Panc1 (cell line): ENCODE measurements around the gene SLC35E3. TPM values are rescaled to one million over a fixed set of nuclear protein-coding genes. Genes with fewer than 3 reads are reported as not detected.

ENCODE experiments used
- ATAC-seq: fragments of 200-7000 bp; cut with Tn5 transposase; 2 replicates; pipeline ENCODE4 v1.9.1; 2020; ENCODE audit warnings: mild to moderate bottlenecking, moderate library complexity
- BruUV-seq: library from RNA; stranded (reverse); fragments of 400-500 nt; replicated peaks from 2 replicates; lab custom pipeline; 2021; lab: Mats Ljungman, UMichigan
- CTCF ChIA-PET: fragments of 300-600 bp; sonication (Branson Sonifier 250); formaldehyde crosslinking; loops from one replicate; lab custom pipeline; 2022; ENCODE audit warnings: antibody characterized with exemption; lab: Charles Lee
- POLR2A ChIA-PET: fragments of 300-600 bp; sonication (Branson Sonifier 250); formaldehyde crosslinking; loops from one replicate; lab custom pipeline; 2022; ENCODE audit warnings: antibody characterized with exemption; lab: Charles Lee
- DNase-seq: peaks from one replicate; pipeline ENCODE4 v3.0.0-alpha.2; 2010; ENCODE audit warnings: low read depth, low spot score
- H3K27ac ChIP-seq: 2 replicates; pipeline ENCODE4 v1.5.1; 2011; ENCODE audit warnings: mild to moderate bottlenecking, low read length, inconsistent platforms
- H3K27me3 ChIP-seq: fragments of 200-500 bp; sonication (Bioruptor generic); 2 replicates; pipeline ENCODE4 v1.6.0; 2014; ENCODE audit warnings: low read length, inconsistent platforms; ENCODE audit not compliant: control insufficient read depth, insufficient read depth
- H3K36me3 ChIP-seq: fragments of 200-500 bp; sonication (Bioruptor generic); 2 replicates; pipeline ENCODE4 v1.5.1; 2014; ENCODE audit warnings: inconsistent platforms, mild to moderate bottlenecking, low read length, moderate library complexity; ENCODE audit not compliant: control insufficient read depth, insufficient read depth
- H3K4me1 ChIP-seq: 2 replicates; pipeline ENCODE4 v1.5.1; 2011; ENCODE audit warnings: inconsistent platforms, mild to moderate bottlenecking, low read length, moderate library complexity; ENCODE audit not compliant: control insufficient read depth, insufficient read depth
- H3K4me3 ChIP-seq, 2 experiments: 2 replicates each; pipeline ENCODE4 v1.5.1; 2011 to 2012; ENCODE audit warnings: low read depth in 2 of 2, low read length in 2 of 2, mild to moderate bottlenecking in 2 of 2, inconsistent platforms in 1 of 2, moderate library complexity in 1 of 2
- H3K9me3 ChIP-seq: fragments of 200-500 bp; sonication (Bioruptor generic); 2 replicates; pipeline ENCODE4 v1.5.1; 2014; ENCODE audit warnings: low read depth, mild to moderate bottlenecking, inconsistent platforms, low read length, moderate library complexity; ENCODE audit not compliant: control insufficient read depth, insufficient read depth
- POLR2AphosphoS5 ChIP-seq: IDR thresholded peaks from 2 replicates; pipeline ENCODE4 v1.6.1; 2012; ENCODE audit warnings: mild to moderate bottlenecking, low read depth, low read length, moderate library complexity
- SIN3A ChIP-seq: IDR thresholded peaks from 2 replicates; pipeline ENCODE4 v1.6.1; 2012; ENCODE audit warnings: low read depth, mild to moderate bottlenecking, low read length, moderate library complexity, borderline replicate concordance; ENCODE audit not compliant: insufficient read depth
- TCF7L2 ChIP-seq: IDR thresholded peaks from 2 replicates; pipeline ENCODE4 v1.6.1; 2011; ENCODE audit warnings: mild to moderate bottlenecking, low read depth, low read length, inconsistent platforms
- in situ Hi-C: cut with HindIII; loops from 2 replicates; pipeline ENCODE4 v1.10.0; 2016; ENCODE audit warnings: low sequenced_read_pairs, low pct_unique_long_range_greater_than_20kb
- intact Hi-C: fragments of 100-400 bp; cut with micrococcal nuclease; formaldehyde crosslinking; loops from one replicate; pipeline ENCODE4 v1.10.0; 2022; ENCODE audit not compliant: unreplicated experiment
- total RNA-seq: library from RNA; stranded (reverse); gene quantifications from one replicate; pipeline ENCODE4 v1.2.1, GENCODE V29; 2021; ENCODE audit not compliant: unreplicated experiment
- TF ChIP-seq, protein P1 (sequence below), 2 experiments: IDR thresholded peaks; 2 replicates each; pipeline ENCODE4 v1.6.1; 2011 to 2012; ENCODE audit warnings: low read depth in 2 of 2, control low read depth in 1 of 2, low read length in 1 of 2, mild to moderate bottlenecking in 1 of 2, moderate library complexity in 1 of 2; ENCODE audit not compliant: insufficient read depth in 1 of 2
- TF ChIP-seq, protein P2 (sequence below): fragments of 450-650 bp; IDR thresholded peaks from 2 replicates; pipeline ENCODE4 v1.5.1; 2017; ENCODE audit warnings: mild to moderate bottlenecking

The SLC35E3 gene
- total RNA-seq, 1 experiment from 2014 or later, result 15.9 TPM

DNA sequence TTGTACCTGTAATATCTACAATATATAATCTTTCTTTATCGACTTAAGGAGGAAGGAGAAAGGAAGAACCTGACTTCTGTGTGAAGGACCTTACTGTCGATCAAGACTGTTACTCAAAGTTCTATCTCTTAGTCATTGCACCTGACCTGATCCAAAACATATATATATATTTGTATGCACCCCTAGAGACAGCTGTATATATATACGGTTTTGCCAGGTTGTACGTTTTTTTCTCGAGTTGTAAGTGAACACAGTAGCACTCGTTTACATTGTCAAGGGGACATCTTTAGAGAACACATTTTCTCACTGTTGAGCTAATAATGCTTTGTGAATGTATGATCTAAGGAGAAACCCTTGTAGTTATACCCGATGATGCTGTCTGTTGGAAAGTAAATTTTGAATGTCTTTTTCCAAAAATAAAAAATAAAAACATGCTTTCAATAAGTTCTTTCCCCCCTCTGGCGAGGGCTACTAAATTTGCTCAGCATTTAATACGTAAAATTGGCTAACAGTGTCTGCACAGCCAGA lies 536 bp upstream of the SLC35E3 start:
- Histone ChIP-seq H3K27me3 (no peaks in the 10 kb centered on the region), H3K27ac (peak overlapping the region; percentile 97), H3K36me3 (peaks cover 11% of the 10 kb centered on the region), H3K9me3 (no peaks in the 10 kb centered on the region), H3K4me3 (peak overlapping the region; percentile 75 to 98), H3K4me1 (peaks cover 8% of the 10 kb centered on the region; the same call in 1 of the 2 replicates)
- CTCF ChIA-PET, result no interaction called here
- in situ Hi-C loops, result no loop called here
- no peak for DNase-seq
- POLR2A ChIA-PET, result interaction anchor here (0.5 to 0.6 kb wide), 2 partner anchors 46 to 108 kb away, joined by 3 to 11 read pairs; no protein-coding TSS in a partner anchor
- intact Hi-C loops, result no loop called here
- ATAC-seq, result no peak
- BruUV-seq, result no TSS peak
- TF ChIP-seq, protein P1, sequence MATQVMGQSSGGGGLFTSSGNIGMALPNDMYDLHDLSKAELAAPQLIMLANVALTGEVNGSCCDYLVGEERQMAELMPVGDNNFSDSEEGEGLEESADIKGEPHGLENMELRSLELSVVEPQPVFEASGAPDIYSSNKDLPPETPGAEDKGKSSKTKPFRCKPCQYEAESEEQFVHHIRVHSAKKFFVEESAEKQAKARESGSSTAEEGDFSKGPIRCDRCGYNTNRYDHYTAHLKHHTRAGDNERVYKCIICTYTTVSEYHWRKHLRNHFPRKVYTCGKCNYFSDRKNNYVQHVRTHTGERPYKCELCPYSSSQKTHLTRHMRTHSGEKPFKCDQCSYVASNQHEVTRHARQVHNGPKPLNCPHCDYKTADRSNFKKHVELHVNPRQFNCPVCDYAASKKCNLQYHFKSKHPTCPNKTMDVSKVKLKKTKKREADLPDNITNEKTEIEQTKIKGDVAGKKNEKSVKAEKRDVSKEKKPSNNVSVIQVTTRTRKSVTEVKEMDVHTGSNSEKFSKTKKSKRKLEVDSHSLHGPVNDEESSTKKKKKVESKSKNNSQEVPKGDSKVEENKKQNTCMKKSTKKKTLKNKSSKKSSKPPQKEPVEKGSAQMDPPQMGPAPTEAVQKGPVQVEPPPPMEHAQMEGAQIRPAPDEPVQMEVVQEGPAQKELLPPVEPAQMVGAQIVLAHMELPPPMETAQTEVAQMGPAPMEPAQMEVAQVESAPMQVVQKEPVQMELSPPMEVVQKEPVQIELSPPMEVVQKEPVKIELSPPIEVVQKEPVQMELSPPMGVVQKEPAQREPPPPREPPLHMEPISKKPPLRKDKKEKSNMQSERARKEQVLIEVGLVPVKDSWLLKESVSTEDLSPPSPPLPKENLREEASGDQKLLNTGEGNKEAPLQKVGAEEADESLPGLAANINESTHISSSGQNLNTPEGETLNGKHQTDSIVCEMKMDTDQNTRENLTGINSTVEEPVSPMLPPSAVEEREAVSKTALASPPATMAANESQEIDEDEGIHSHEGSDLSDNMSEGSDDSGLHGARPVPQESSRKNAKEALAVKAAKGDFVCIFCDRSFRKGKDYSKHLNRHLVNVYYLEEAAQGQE (IDR thresholded peaks at IDR 0.05; ENCODE audit: insufficient read depth in 1 of 2, low read depth in 2 of 2, low read length in 1 of 2), result no peak
- TF ChIP-seq SIN3A (no peak), TCF7L2 (no peak), POLR2AphosphoS5 (no peak)
- TF ChIP-seq, protein P2, sequence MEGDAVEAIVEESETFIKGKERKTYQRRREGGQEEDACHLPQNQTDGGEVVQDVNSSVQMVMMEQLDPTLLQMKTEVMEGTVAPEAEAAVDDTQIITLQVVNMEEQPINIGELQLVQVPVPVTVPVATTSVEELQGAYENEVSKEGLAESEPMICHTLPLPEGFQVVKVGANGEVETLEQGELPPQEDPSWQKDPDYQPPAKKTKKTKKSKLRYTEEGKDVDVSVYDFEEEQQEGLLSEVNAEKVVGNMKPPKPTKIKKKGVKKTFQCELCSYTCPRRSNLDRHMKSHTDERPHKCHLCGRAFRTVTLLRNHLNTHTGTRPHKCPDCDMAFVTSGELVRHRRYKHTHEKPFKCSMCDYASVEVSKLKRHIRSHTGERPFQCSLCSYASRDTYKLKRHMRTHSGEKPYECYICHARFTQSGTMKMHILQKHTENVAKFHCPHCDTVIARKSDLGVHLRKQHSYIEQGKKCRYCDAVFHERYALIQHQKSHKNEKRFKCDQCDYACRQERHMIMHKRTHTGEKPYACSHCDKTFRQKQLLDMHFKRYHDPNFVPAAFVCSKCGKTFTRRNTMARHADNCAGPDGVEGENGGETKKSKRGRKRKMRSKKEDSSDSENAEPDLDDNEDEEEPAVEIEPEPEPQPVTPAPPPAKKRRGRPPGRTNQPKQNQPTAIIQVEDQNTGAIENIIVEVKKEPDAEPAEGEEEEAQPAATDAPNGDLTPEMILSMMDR, result no peak

DNA sequence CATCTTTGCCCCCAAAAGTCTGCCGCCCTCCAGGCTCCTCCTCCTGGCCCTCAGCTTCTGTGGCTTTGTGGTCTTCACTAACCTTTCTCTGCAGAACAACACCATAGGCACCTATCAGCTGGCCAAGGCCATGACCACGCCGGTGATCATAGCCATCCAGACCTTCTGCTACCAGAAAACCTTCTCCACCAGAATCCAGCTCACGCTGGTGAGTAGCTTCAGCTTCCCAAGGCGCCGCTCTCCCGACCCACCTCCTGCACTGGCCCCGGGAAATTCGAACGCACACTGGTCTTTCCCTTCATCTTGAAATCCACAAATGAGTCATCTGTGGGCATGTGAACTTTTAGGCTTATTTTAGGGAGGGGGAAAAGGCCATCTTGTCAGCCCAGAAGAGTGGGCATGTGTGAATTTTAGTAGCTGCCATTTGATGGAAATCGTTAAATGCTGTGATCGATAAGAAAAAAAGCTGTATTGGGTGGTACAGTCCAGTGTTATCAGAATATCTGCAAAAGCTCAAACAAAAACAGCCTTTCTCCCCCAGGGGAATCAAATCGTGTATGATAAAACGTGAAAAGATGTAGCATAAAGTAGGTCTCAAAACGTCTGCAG lies 700 bp downstream of the SLC35E3 start:
- POLR2A ChIA-PET, result no interaction called here
- Histone ChIP-seq H3K27ac (peak overlapping the region; percentile 97), H3K4me3 (peak overlapping the region; percentile 75 to 98), H3K36me3 (peaks cover 10% of the 10 kb centered on the region), H3K4me1 (peaks cover 8% of the 10 kb centered on the region; the same call in 1 of the 2 replicates), H3K9me3 (no peaks in the 10 kb centered on the region), H3K27me3 (no peaks in the 10 kb centered on the region)
- intact Hi-C loops, result no loop called here
- DNase-seq, result peak; percentile 25
- CTCF ChIA-PET, result interaction anchor here (0.5 to 0.9 kb wide), 2 partner anchors 65 to 83 kb away, joined by 3 to 10 read pairs; no protein-coding TSS in a partner anchor
- in situ Hi-C loops, result no loop called here
- TF ChIP-seq TCF7L2, result no peak
- peak; percentile 65 for ATAC-seq
- BruUV-seq, result no TSS peak

DNA sequence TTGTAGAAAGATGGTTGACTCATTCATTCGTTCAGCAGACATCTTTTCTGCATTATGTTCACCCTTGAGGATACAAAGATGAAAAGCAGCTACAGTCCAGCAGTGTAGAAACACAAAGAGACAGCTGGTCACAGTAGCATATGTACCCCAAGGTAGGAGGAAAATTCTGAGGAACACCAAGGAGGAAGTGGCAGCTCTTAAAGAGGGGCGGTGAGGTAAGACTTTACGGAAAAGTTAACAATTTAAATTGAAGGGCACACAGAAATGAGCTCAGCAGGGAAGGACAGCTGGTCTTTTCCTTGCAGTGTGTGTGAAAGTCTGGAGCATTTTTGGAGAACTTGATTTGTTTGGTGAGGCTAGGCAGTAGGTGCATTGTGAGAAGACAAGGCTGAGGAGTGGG lies 3.5 kb downstream of the SLC35E3 start:
- CTCF ChIA-PET, result no interaction called here
- Histone ChIP-seq H3K27me3 (no peaks in the 10 kb centered on the region), H3K4me1 (peaks cover 8% of the 10 kb centered on the region; the same call in 1 of the 2 replicates), H3K27ac (no peak overlapping the region), H3K4me3 (no peak overlapping the region), H3K36me3 (peaks cover 3% of the 10 kb centered on the region; the same call in 1 of the 2 replicates), H3K9me3 (no peaks in the 10 kb centered on the region)
- no TSS peak for BruUV-seq
- in situ Hi-C loops (no loop called here), intact Hi-C loops (no loop called here)
- DNase-seq (no peak), ATAC-seq (no peak)
- POLR2A ChIA-PET, result no interaction called here
- TF ChIP-seq, protein P2, result no peak
- TF ChIP-seq POLR2AphosphoS5 (no peak), TCF7L2 (no peak), SIN3A (no peak)
- TF ChIP-seq, protein P1 (IDR thresholded peaks at IDR 0.05; ENCODE audit: insufficient read depth in 1 of 2, low read depth in 2 of 2, low read length in 1 of 2), result no peak
